Epithelial cell of prostate (primary cell): ENCODE data around the gene BLOC1S6.

ENCODE experiments used
- DNase-seq: peaks from one replicate; pipeline ENCODE4 v3.0.0-alpha.2; 2011; ENCODE audit warnings: low read depth, low spot score
- H3K27ac ChIP-seq: fragments of 450-650 bp; 2 replicates; pipeline ENCODE4 v1.5.1; 2017; ENCODE audit warnings: mild to moderate bottlenecking

Gene BLOC1S6

GRCh38 chr15:45587095-45587862 is at the start of gene BLOC1S6:
Gene BLOC1S6, plus strand, starts transcription at chr15:45587379. Its CDS starts 65 bp downstream, at chr15:45587444.
- peak; percentile 46 for DNase-seq
- peak within 1 kb of the TSS; percentile 92 for H3K27ac ChIP-seq

GRCh38 chr15:45539680-45540079 is 47.5 kb upstream of the BLOC1S6 start:
- DNase-seq, result no peak

GRCh38 chr15:45540531-45540930 is 46.6 kb upstream of the BLOC1S6 start:
- H3K27ac ChIP-seq, result no peak overlapping the region
- no peak for DNase-seq

More at GRCh38 chr15:45539680-45540079, 47.5 kb upstream of the BLOC1S6 start:
- no peak overlapping the region for H3K27ac ChIP-seq

- no peak overlapping the region for H3K27ac ChIP-seq
These were observed 44.1 kb upstream of the BLOC1S6 start for GRCh38 chr15:45543051-45543450.

GRCh38 chr15:45544266-45545023 is 42.7 kb upstream of the BLOC1S6 start:
- no peak overlapping the region for H3K27ac ChIP-seq
- DNase-seq, result no peak

More at GRCh38 chr15:45543051-45543450, 44.1 kb upstream of the BLOC1S6 start:
- no peak for DNase-seq

GRCh38 chr15:45546789-45547188 is 40.4 kb upstream of the BLOC1S6 start:
- no peak for DNase-seq
- no peak overlapping the region for H3K27ac ChIP-seq

- no peak for DNase-seq
- H3K27ac ChIP-seq, result no peak overlapping the region
These were observed 38.2 kb upstream of the BLOC1S6 start for GRCh38 chr15:45548753-45549520.

GRCh38 chr15:45549541-45550220 is 37.5 kb upstream of the BLOC1S6 start:
- H3K27ac ChIP-seq, result peak overlapping the region; percentile 31
- DNase-seq, result no peak

GRCh38 chr15:45550436-45550835 is 36.7 kb upstream of the BLOC1S6 start:
- H3K27ac ChIP-seq, result peak overlapping the region; percentile 31
- no peak for DNase-seq

- DNase-seq, result no peak
- H3K27ac ChIP-seq, result no peak overlapping the region
These were observed 35.5 kb upstream of the BLOC1S6 start for GRCh38 chr15:45551676-45552075.

GRCh38 chr15:45555934-45556608 is 31.1 kb upstream of the BLOC1S6 start:
- DNase-seq, result no peak
- no peak overlapping the region for H3K27ac ChIP-seq

GRCh38 chr15:45572617-45573016 is 14.6 kb upstream of the BLOC1S6 start:
- DNase-seq, result no peak
- no peak overlapping the region for H3K27ac ChIP-seq

- no peak overlapping the region for H3K27ac ChIP-seq
- DNase-seq, result no peak
These were observed 13.1 kb upstream of the BLOC1S6 start for GRCh38 chr15:45573961-45574629.

GRCh38 chr15:45581919-45582318 is 5.3 kb upstream of the BLOC1S6 start:
- DNase-seq, result no peak
- no peak overlapping the region for H3K27ac ChIP-seq

GRCh38 chr15:45583731-45584639 is 3.2 kb upstream of the BLOC1S6 start:
- DNase-seq, result no peak
- no peak overlapping the region for H3K27ac ChIP-seq

- H3K27ac ChIP-seq, result no peak overlapping the region
- DNase-seq, result no peak
These were observed 1.9 kb upstream of the BLOC1S6 start for GRCh38 chr15:45585069-45585791.

GRCh38 chr15:45586125-45586524 is 1.1 kb upstream of the BLOC1S6 start:
- no peak for DNase-seq
- H3K27ac ChIP-seq, result peak overlapping the region; percentile 92
